Measurements from ENCODE around the gene ZNF488. TPM values are rescaled to one million over a fixed set of nuclear protein-coding genes. Genes with fewer than 3 reads are reported as not detected.
A peak's percentile ranks its signal among the peaks of the same experiment; 100 is the strongest.

The ZNF488 gene
- total RNA-seq, 1 experiment from 2014 or later = 5.6 TPM

GRCh38 chr10:47323087-47323486 lies 61.0 kb downstream of the ZNF488 start:
- H3K36me3 ChIP-seq (ENCODE audit: control insufficient read depth, insufficient read depth, low read length) = no peaks in the 10 kb centered on the region
- H3K27me3 ChIP-seq (replicated peaks; ENCODE audit: control insufficient read depth, insufficient read depth, low read length) = no peaks in the 10 kb centered on the region
- H3K27ac Mint-ChIP-seq (ENCODE audit: unreplicated experiment) = no peak overlapping the region
- H3K36me3 Mint-ChIP-seq (ENCODE audit: insufficient read depth, unreplicated experiment) = no peaks in the 10 kb centered on the region
- no peak overlapping the region for H3K4me3 ChIP-seq (ENCODE audit: low read depth, low read length)
- no peaks in the 10 kb centered on the region for H3K4me1 ChIP-seq
- ChIA-PET CTCF (interaction anchor here (2.5 kb wide), 1 partner anchor 11 kb away, joined by 10 read pairs; no protein-coding TSS in a partner anchor), POLR2A (no interaction called here)
- TF ChIP-seq CTCF (IDR thresholded peaks at IDR 0.05; ENCODE audit: insufficient read depth in 1 of 2, low read depth in 1 of 2, low read length in 1 of 2, severe bottlenecking in 1 of 2, unreplicated experiment in 1 of 2) = no peak
- intact Hi-C loops (cut with micrococcal nuclease; ENCODE audit: unreplicated experiment) = no loop called here
- H3K9me3 ChIP-seq = 0 out of 2 replicates have a peak, but pooled peaks cover 3% of the 10 kb centered on the region
- no peak overlapping the region for H3K4me3 Mint-ChIP-seq (ENCODE audit: unreplicated experiment)
- BruUV-seq (replicated peaks) = no TSS peak
- no peak for DNase-seq
- peaks cover 22% of the 10 kb centered on the region for H3K27me3 Mint-ChIP-seq (ENCODE audit: insufficient read depth, unreplicated experiment)
- peaks cover 6% of the 10 kb centered on the region for H3K4me1 Mint-ChIP-seq (ENCODE audit: low read depth, unreplicated experiment)
- peaks cover 8% of the 10 kb centered on the region for H3K9me3 Mint-ChIP-seq (ENCODE audit: unreplicated experiment)

DNA sequence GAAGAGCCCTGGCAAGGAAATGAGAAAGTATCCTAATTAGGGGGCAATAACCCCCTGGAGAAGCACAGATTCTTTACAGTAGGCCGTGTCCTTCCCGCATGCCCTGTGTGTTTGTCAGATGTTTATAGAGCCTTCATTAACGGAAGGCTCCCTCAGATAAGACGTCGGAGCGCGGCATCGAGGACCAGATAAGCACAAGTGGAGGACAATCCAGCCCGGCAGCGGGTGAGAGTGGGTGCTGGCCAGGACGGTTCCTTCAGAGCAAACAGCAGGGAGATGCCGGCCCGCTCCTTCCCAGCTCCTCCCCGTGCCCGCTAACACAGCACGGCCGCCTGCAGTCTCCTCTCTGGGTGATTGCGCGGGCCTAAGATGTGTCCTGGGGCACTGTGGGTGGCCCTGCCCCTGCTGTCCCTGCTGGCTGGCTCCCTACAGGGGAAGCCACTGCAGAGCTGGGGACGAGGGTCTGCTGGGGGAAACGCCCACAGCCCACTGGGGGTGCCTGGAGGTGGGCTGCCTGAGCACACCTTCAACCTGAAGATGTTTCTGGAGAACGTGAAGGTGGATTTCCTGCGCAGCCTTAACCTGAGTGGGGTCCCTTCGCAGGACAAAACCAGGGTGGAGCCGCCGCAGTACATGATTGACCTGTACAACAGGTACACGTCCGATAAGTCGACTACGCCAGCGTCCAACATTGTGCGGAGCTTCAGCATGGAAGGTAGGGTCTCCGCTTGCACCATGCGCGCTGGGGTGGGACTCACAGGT lies 61.6 kb downstream of the ZNF488 start, which contains the start of gene GDF2:
Gene GDF2, plus strand, starts transcription at position 155 of the 762 bp plus-strand sequence. Its CDS starts 215 bp downstream, at position 370.
- ChIA-PET POLR2A (no interaction called here), CTCF (interaction anchor here (2.5 kb wide), 1 partner anchor 10 kb away, joined by 10 read pairs; no protein-coding TSS in a partner anchor)
- no peak within 1 kb of the TSS for H3K27ac Mint-ChIP-seq (ENCODE audit: unreplicated experiment)
- intact Hi-C loops (cut with micrococcal nuclease; ENCODE audit: unreplicated experiment) = no loop called here
- Histone ChIP-seq H3K4me1 (no peaks in the 10 kb centered on the region), H3K27me3 (replicated peaks; ENCODE audit: control insufficient read depth, insufficient read depth, low read length) (no peaks in the 10 kb centered on the region), H3K36me3 (ENCODE audit: control insufficient read depth, insufficient read depth, low read length) (no peaks in the 10 kb centered on the region), H3K9me3 (0 out of 2 replicates have a peak, but pooled peaks cover 3% of the 10 kb centered on the region), H3K4me3 (ENCODE audit: low read depth, low read length) (no peak within 1 kb of the TSS)
- peak in 1 of 2 experiments; percentile 29 for DNase-seq
- no peak within 1 kb of the TSS for H3K4me3 Mint-ChIP-seq (ENCODE audit: unreplicated experiment)
- H3K9me3 Mint-ChIP-seq (ENCODE audit: unreplicated experiment) = peaks cover 8% of the 10 kb centered on the region
- H3K36me3 Mint-ChIP-seq (ENCODE audit: insufficient read depth, unreplicated experiment) = no peaks in the 10 kb centered on the region
- no peak for TF ChIP-seq CTCF (IDR thresholded peaks at IDR 0.05; ENCODE audit: insufficient read depth in 1 of 2, low read depth in 1 of 2, low read length in 1 of 2, severe bottlenecking in 1 of 2, unreplicated experiment in 1 of 2)
- H3K27me3 Mint-ChIP-seq (ENCODE audit: insufficient read depth, unreplicated experiment) = peaks cover 22% of the 10 kb centered on the region
- peaks cover 6% of the 10 kb centered on the region for H3K4me1 Mint-ChIP-seq (ENCODE audit: low read depth, unreplicated experiment)
- BruUV-seq (replicated peaks) = no TSS peak

- no TSS peak for BruUV-seq (replicated peaks)
- intact Hi-C loops (cut with micrococcal nuclease; ENCODE audit: unreplicated experiment) = no loop called here
- peak in 1 of 2 experiments; percentile 13 for DNase-seq
- Histone ChIP-seq H3K4me3 (ENCODE audit: low read depth, low read length) (no peak overlapping the region), H3K9me3 (0 out of 2 replicates have a peak, but pooled peaks cover 3% of the 10 kb centered on the region), H3K4me1 (no peaks in the 10 kb centered on the region), H3K27me3 (replicated peaks; ENCODE audit: control insufficient read depth, insufficient read depth, low read length) (no peaks in the 10 kb centered on the region), H3K36me3 (ENCODE audit: control insufficient read depth, insufficient read depth, low read length) (no peaks in the 10 kb centered on the region)
- peaks cover 6% of the 10 kb centered on the region for H3K4me1 Mint-ChIP-seq (ENCODE audit: low read depth, unreplicated experiment)
- peaks cover 22% of the 10 kb centered on the region for H3K27me3 Mint-ChIP-seq (ENCODE audit: insufficient read depth, unreplicated experiment)
- H3K4me3 Mint-ChIP-seq (ENCODE audit: unreplicated experiment) = no peak overlapping the region
- ChIA-PET POLR2A (interaction anchor here (0.6 kb wide), 1 partner anchor 11 kb away, joined by 4 read pairs; no protein-coding TSS in a partner anchor), CTCF (interaction anchor here (2.5 kb wide), 1 partner anchor 10 kb away, joined by 10 read pairs; no protein-coding TSS in a partner anchor)
- peaks cover 8% of the 10 kb centered on the region for H3K9me3 Mint-ChIP-seq (ENCODE audit: unreplicated experiment)
- no peak for TF ChIP-seq CTCF (IDR thresholded peaks at IDR 0.05; ENCODE audit: insufficient read depth in 1 of 2, low read depth in 1 of 2, low read length in 1 of 2, severe bottlenecking in 1 of 2, unreplicated experiment in 1 of 2)
- no peak overlapping the region for H3K27ac Mint-ChIP-seq (ENCODE audit: unreplicated experiment)
- no peaks in the 10 kb centered on the region for H3K36me3 Mint-ChIP-seq (ENCODE audit: insufficient read depth, unreplicated experiment)
These were observed 62.4 kb downstream of the ZNF488 start for GRCh38 chr10:47321521-47322195.

Data from Caco-2 (cell line).